SK-MEL-5 (cell line): ENCODE data around the gene DNM3. TPM values are rescaled to one million over a fixed set of nuclear protein-coding genes. Genes with fewer than 3 reads are reported as not detected.
A peak's percentile ranks its signal among the peaks of the same experiment; 100 is the strongest.

Experiments used
- DNase-seq: peaks from one replicate; pipeline ENCODE4 v3.0.0-alpha.2; 2016; ENCODE audit warnings: low read depth, low spot score
- in situ Hi-C: cut with HindIII; loops from 2 replicates; pipeline ENCODE4 v1.10.0; 2016; ENCODE audit warnings: low sequenced_read_pairs, high pct_unique_total_duplicates, low pct_unique_long_range_greater_than_20kb
- total RNA-seq: library from RNA; depleted of rRNA; stranded (reverse); fragments of >200 nt; shearing (Covaris generic); gene quantifications from 2 replicates; pipeline ENCODE4 v1.2.3, GENCODE V29; 2014

DNM3 gene
- total RNA-seq, 1 experiment from 2014 or later: 0.79 TPM

GRCh38 chr1:171898941-171899340, 57.6 kb downstream of the DNM3 start:
- in situ Hi-C loops: no loop called here
- DNase-seq: peak; percentile 97

- in situ Hi-C loops: no loop called here
- DNase-seq: no peak
Measured at GRCh38 chr1:171899838-171900237, 58.5 kb downstream of the DNM3 start.

- DNase-seq: no peak
- in situ Hi-C loops: no loop called here
Measured at GRCh38 chr1:171901245-171901644, 59.9 kb downstream of the DNM3 start.

GRCh38 chr1:171902527-171902926, 61.2 kb downstream of the DNM3 start:
- in situ Hi-C loops: no loop called here
- no peak for DNase-seq

GRCh38 chr1:171904778-171905450, 63.6 kb downstream of the DNM3 start:
- in situ Hi-C loops: no loop called here
- DNase-seq: no peak

GRCh38 chr1:171909711-171910110, 68.4 kb downstream of the DNM3 start:
- in situ Hi-C loops: no loop called here
- peak; percentile 81 for DNase-seq

GRCh38 chr1:171910786-171911185, 69.5 kb downstream of the DNM3 start:
- in situ Hi-C loops: no loop called here
- no peak for DNase-seq

GRCh38 chr1:171911506-171911905, 70.2 kb downstream of the DNM3 start:
- in situ Hi-C loops: no loop called here

GRCh38 chr1:171912509-171913175, 71.3 kb downstream of the DNM3 start:
- no peak for DNase-seq
- in situ Hi-C loops: no loop called here

More at GRCh38 chr1:171911506-171911905, 70.2 kb downstream of the DNM3 start:
- DNase-seq: peak; percentile 7

- peak; percentile 83 for DNase-seq
- in situ Hi-C loops: no loop called here
Measured at GRCh38 chr1:171913385-171913784, 72.1 kb downstream of the DNM3 start.

GRCh38 chr1:171916315-171916771, 75.0 kb downstream of the DNM3 start:
- no peak for DNase-seq
- in situ Hi-C loops: no loop called here

GRCh38 chr1:171917331-171917730, 76.0 kb downstream of the DNM3 start:
- in situ Hi-C loops: no loop called here
- no peak for DNase-seq

GRCh38 chr1:171919891-171920887, 78.9 kb downstream of the DNM3 start:
- DNase-seq: no peak
- in situ Hi-C loops: no loop called here

- no peak for DNase-seq
- in situ Hi-C loops: no loop called here
Measured at GRCh38 chr1:171922999-171923398, 81.7 kb downstream of the DNM3 start.

GRCh38 chr1:171929121-171929520, 87.8 kb downstream of the DNM3 start:
- in situ Hi-C loops: no loop called here
- no peak for DNase-seq

GRCh38 chr1:171931752-171932151, 90.5 kb downstream of the DNM3 start:
- in situ Hi-C loops: no loop called here
- no peak for DNase-seq

GRCh38 chr1:171934664-171935063, 93.4 kb downstream of the DNM3 start:
- DNase-seq: no peak
- in situ Hi-C loops: no loop called here

- no peak for DNase-seq
- in situ Hi-C loops: no loop called here
Measured at GRCh38 chr1:171935086-171935485, 93.8 kb downstream of the DNM3 start.
